Measurements from ENCODE around the gene USP38.
"Not testable (repeated sequence)": the region's sequence is repeated elsewhere in the genome, so short reads cannot be mapped to it uniquely, and the experiment has no call there.

The USP38 gene

GRCh38 chr4:143212566-143212965 lies 27.8 kb downstream of the USP38 start:
- in situ Hi-C loops (cut with HindIII; ENCODE audit: low sequenced_read_pairs), result no loop called here

GRCh38 chr4:143215873-143216272 lies 31.2 kb downstream of the USP38 start:
- in situ Hi-C loops (cut with HindIII; ENCODE audit: low sequenced_read_pairs), result no loop called here

GRCh38 chr4:143224255-143224654 lies 39.5 kb downstream of the USP38 start:
- in situ Hi-C loops (cut with HindIII; ENCODE audit: low sequenced_read_pairs), result no loop called here

- in situ Hi-C loops (cut with HindIII; ENCODE audit: low sequenced_read_pairs), result no loop called here
Observed at GRCh38 chr4:143225167-143225566, 40.5 kb downstream of the USP38 start.

- in situ Hi-C loops (cut with HindIII; ENCODE audit: low sequenced_read_pairs), result no loop called here
Observed at GRCh38 chr4:143230683-143231082, 46.0 kb downstream of the USP38 start.

- in situ Hi-C loops (cut with HindIII; ENCODE audit: low sequenced_read_pairs), result no loop called here
Observed at GRCh38 chr4:143232277-143232676, 47.6 kb downstream of the USP38 start.

GRCh38 chr4:143234153-143234552 lies 49.4 kb downstream of the USP38 start:
- in situ Hi-C loops (cut with HindIII; ENCODE audit: low sequenced_read_pairs), result no loop called here

DNA sequence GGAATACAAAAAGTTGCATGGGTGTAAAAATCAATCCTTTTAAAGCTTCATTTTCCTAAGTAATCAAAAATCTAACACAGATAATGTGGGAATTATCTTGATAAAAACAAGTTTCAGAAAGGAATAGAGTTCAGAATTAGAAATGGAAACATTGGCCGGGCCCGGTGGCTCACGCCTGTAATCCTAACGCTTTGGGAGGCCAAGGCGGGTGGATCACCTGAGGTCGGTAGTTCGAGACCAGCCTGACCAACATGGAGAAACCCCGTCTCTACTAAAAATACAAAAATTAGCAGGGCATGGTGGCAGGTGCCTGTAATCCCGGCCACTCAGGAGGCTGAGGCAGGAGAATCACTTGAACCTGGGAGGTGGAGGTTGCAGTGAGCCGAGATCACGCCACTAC lies 52.5 kb downstream of the USP38 start:
- in situ Hi-C loops (cut with HindIII; ENCODE audit: low sequenced_read_pairs), result not testable (repeated sequence)

GRCh38 chr4:143240939-143241679 lies 56.4 kb downstream of the USP38 start:
- in situ Hi-C loops (cut with HindIII; ENCODE audit: low sequenced_read_pairs), result no loop called here

- in situ Hi-C loops (cut with HindIII; ENCODE audit: low sequenced_read_pairs), result no loop called here
Observed at GRCh38 chr4:143241892-143242291, 57.2 kb downstream of the USP38 start.

GRCh38 chr4:143243041-143243440 lies 58.3 kb downstream of the USP38 start:
- in situ Hi-C loops (cut with HindIII; ENCODE audit: low sequenced_read_pairs), result no loop called here

GRCh38 chr4:143246977-143247376 lies 62.3 kb downstream of the USP38 start:
- in situ Hi-C loops (cut with HindIII; ENCODE audit: low sequenced_read_pairs), result loop anchor here (5.0 kb wide), 1 partner anchor 35 kb away; no protein-coding TSS in a partner anchor

GRCh38 chr4:143247866-143248265 lies 63.1 kb downstream of the USP38 start:
- in situ Hi-C loops (cut with HindIII; ENCODE audit: low sequenced_read_pairs), result loop anchor here (5.0 kb wide), 1 partner anchor 34 kb away; no protein-coding TSS in a partner anchor

GRCh38 chr4:143248827-143249226 lies 64.1 kb downstream of the USP38 start:
- in situ Hi-C loops (cut with HindIII; ENCODE audit: low sequenced_read_pairs), result loop anchor here (5.0 kb wide), 1 partner anchor 33 kb away; no protein-coding TSS in a partner anchor

- in situ Hi-C loops (cut with HindIII; ENCODE audit: low sequenced_read_pairs), result no loop called here
Observed at GRCh38 chr4:143250617-143251016, 65.9 kb downstream of the USP38 start.

GRCh38 chr4:143251348-143251747 lies 66.6 kb downstream of the USP38 start:
- in situ Hi-C loops (cut with HindIII; ENCODE audit: low sequenced_read_pairs), result no loop called here

- in situ Hi-C loops (cut with HindIII; ENCODE audit: low sequenced_read_pairs), result no loop called here
Observed at GRCh38 chr4:143251779-143252178, 67.1 kb downstream of the USP38 start.

- in situ Hi-C loops (cut with HindIII; ENCODE audit: low sequenced_read_pairs), result no loop called here
Observed at GRCh38 chr4:143252478-143252877, 67.8 kb downstream of the USP38 start.

GRCh38 chr4:143253166-143253565 lies 68.4 kb downstream of the USP38 start:
- in situ Hi-C loops (cut with HindIII; ENCODE audit: low sequenced_read_pairs), result no loop called here

GRCh38 chr4:143254491-143255226 lies 69.9 kb downstream of the USP38 start:
- in situ Hi-C loops (cut with HindIII; ENCODE audit: low sequenced_read_pairs), result no loop called here

GRCh38 chr4:143256456-143256855 lies 71.7 kb downstream of the USP38 start:
- in situ Hi-C loops (cut with HindIII; ENCODE audit: low sequenced_read_pairs), result no loop called here

DNA sequence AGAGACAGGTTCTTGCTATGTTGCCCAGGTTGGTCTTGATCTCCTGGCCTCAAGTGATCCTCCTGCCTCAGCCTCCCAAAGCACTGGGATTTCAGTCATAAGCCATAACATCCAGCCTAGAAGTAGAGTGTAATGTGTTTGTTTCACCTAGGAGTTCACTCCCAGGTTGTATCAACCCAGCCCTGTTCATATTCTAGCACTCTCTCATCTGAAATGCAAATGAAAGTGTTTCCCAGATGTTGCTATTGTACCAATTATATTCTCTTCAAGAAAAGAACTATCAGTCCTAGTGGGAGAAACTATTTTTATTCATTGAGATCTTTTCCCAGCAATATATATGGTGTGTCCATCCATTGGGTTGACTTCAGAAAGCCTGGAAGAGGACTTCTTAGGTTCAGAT lies 72.6 kb downstream of the USP38 start:
- in situ Hi-C loops (cut with HindIII; ENCODE audit: low sequenced_read_pairs), result no loop called here
